HuH-7 (cell line): Measurements from ENCODE around the gene PIK3C2B.

Source experiments
- DNase-seq: peaks from one replicate; pipeline ENCODE4 v3.0.0; 2011; ENCODE audit warnings: low spot score

PIK3C2B gene

DNA sequence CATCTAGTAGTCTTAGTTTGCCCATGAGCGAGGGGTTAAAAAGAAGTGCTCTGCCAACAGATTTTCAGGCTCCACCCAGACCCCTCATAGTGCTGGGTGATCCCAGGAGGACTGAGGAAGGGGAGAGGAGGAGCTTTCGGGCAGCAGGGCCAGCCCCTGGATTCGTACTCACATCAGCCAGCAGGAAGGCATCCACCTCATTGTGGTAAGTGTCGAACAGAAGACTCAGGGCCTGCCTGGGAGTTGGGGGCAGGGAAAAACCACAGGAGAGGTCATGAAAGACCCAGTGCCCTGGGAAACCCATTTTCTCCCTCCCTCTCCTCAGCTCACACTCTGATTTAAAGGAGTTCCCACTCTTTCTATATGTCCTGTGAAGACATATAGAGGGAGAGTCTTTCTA is 34.9 kb downstream of the PIK3C2B start:
- no peak for DNase-seq

DNA sequence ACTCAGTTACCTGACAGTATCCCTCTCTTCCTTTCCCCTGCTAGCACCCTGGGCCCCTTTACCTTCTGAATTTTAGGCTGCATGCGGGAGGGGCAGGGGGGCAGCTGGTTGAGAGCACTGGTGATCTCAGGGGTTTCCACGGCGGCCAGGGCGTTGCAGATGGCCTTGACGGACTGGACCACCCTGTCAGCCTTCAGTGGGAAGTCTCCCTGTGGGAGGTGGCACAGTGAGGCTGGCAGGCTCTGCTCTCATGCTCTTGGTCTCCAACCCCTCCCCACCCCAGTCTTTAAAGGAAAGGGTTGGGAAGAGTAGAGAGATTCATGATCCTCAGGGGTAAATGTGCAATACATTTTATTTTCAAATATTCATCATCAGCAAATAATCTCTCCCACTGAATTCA is 36.9 kb downstream of the PIK3C2B start:
- DNase-seq = no peak

DNA sequence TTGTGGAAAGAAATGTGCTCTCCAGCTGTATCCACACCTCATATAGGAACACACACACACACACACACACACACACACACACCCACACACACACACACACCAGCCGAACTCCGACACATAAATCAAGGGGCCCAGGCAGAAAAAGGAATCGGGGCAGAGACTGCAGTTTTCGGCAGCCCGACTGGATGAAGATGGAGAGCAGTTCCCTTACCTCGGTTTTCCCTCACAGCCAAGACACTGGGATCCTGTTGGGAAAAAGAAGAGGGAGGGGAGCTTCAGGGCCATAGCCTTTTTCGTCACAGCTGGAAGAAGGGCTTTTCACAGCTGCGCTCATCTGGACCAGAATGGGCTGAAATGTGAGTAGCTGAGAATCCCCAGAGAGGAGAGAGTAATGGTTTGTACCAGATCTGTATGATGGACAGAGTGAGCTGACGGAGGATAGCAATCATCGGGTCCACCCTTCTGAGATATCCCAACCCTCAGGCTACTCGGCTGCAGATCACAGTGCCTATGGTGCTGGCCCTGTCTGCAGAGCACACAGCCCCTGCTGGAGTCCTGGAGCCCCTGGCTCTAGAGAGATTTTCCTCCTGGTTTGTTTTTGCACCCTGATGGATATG is 37.7 kb downstream of the PIK3C2B start:
- no peak for DNase-seq

DNA sequence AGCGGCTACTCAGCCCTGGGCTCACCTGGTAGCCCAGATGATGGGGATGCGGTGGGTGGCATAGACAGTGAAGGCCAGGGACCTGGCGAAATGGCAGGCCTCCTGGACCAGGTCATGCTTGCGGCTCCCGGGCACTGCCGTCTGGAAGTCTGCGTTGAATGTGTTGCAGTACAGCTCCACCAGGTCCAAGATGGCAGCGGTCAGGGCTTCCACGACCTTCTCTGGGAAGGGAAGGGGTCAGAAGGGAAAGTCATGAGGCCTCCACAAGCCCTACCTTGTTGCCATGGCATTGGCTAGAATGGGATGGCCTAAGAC is 38.8 kb downstream of the PIK3C2B start:
- no peak for DNase-seq

DNA sequence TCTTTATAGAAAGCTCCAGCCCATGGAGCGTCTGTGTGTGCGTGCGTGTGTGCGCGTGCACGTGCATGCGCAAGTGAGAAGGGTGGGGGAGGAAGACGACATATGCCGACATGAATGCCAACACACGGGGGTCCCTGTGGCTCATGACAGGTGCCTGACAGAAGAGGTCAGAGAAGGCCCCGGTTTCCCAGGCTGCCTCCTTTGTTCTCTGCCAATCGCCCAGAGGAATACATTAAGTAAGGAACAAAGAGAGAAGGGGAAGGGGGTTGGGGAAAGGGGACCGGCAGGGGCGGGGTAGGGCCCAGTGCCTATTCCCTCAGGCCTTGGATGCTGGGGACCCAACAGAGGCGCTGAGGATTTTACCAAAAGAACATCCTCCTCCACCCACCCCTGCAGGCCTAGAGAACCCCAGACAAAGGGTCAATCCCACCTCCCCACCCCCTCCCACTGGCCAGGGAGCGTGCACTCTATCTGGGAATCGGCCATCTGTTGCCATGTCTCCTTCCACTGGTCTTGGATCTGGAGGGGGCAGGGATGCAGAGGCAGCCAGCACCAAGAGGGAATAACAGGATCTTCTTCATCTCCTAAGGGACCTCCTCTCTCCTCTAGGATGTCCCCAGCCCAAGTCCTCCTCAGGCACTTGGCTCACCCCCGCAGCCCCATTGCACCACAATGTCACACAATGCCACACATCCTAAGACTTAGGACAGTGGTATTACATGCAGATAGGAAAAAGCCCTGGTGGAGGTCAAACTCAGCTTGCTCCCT is 39.4 kb downstream of the PIK3C2B start:
- no peak for DNase-seq

DNA sequence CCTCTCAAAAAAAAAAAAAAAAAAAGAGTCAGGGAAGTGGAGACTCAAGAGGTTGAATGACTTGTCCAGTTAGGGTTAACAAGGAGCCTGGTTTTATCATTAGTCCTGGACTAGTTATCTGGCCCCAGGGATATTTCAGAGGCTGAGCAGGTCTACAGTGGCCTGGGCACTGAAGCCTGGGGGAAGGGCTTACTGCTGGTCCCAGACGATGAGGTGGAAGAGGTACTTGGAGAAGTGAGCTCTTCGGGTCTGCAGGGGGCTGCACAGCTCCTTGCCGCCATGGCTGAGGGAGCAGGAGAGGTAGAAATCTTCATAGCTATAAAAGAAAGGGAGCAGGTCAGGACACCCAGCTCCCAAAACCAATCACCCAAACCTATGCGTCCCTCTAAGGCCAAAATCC is 40.1 kb downstream of the PIK3C2B start:
- no peak for DNase-seq

DNA sequence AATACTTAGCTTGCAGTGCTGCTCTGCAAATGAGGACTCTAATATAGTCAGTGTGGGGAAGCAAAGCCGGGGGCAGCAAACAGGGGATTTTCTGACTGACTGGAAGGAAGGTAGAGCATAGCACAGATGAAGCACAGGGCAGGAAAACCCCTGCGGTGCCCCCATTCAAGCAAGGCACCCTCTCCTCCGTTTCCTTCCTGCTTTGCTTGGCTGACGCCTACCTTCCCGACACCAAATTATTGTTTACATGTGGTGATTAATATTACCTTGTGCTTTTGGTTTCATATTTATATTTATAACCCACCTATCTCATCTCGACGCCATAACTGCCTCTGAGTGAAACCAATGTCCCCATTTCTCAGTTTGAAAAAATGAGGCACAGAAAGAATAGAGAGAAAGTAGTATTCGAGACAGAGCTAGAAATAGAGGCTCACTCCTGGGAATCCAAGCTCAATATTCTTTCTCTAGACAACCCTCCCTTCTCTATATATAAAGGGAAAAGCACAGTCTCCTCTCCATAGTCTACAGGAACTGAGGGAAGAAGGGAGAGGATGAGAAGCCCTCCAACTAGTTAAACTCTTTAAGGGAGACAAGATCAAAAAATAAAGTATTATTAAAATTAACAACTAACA is 41.3 kb downstream of the PIK3C2B start:
- DNase-seq = no peak

DNA sequence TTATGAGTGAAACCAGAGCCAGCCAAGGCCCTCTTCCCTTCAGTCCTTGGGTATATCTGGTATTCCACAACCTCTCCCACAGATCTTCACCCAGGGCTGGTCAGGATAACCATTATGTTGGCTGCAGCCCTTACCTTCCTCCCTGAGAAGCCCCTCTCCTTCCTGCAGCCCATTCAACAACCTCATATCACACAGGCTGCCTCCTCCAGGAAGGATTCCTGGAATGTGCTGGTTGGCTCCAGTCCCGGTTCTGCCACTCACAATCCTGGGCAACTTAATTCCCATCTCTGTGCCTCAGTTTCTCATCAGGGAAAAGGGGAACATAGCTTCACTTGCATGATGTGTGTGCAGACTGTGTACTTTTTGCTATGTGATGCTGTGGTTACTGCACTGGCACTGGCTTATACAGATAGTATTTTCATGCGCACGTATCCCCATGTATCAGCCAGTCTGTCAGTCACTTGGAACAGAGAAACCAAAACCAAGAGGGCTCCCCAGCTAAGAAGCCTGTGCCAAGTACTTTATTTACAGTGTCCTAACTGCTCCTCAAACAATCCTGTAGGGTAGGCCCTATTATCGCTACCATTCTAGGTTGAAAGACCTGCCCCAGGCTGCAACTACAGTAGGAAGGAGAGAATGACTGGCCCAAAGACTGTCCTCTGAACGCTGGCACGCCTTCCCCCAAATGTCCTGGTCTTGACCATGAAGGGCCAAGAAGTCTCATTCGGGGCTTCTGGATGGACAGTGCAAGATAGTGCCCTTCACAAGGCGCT is 43.1 kb downstream of the PIK3C2B start:
- DNase-seq = no peak

DNA sequence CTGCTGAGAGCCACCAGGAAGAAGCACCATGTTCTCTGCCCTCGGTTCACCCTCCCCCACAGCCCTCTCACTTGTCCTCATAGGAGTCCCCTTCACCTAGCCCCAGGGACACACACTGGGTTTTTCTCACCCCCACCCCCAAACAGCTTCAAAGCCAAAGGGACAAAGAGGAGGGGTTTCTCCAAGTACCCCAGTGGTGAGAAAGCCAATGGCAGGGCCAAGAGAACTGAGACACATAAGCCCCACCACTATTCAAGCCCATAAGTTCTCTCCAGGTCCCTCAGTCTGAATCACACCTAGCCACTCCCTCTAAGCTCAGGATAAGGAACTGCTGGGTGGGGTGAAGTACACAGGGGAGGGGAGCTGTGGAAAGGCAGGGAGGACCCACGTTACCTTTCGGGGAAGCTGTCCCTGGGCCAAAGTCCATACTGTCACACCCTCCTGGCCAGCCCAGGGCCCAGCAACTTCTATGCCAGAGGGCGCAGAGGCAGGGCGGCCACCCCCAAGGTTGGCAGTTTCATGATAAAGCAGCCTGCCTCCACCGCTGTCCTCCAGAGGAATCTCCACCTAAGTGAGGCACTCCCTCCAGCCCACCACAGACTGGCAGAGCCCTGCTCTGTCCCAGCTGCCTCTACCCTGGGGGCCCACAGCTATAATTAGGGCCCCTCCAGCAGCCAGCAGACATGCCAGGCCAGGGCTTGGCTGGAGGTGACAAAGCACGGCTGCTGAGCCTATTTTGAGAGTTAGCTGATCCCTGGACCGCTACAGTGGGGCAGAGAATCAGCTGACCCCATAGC is 43.9 kb downstream of the PIK3C2B start:
- peak; percentile 34 for DNase-seq

DNA sequence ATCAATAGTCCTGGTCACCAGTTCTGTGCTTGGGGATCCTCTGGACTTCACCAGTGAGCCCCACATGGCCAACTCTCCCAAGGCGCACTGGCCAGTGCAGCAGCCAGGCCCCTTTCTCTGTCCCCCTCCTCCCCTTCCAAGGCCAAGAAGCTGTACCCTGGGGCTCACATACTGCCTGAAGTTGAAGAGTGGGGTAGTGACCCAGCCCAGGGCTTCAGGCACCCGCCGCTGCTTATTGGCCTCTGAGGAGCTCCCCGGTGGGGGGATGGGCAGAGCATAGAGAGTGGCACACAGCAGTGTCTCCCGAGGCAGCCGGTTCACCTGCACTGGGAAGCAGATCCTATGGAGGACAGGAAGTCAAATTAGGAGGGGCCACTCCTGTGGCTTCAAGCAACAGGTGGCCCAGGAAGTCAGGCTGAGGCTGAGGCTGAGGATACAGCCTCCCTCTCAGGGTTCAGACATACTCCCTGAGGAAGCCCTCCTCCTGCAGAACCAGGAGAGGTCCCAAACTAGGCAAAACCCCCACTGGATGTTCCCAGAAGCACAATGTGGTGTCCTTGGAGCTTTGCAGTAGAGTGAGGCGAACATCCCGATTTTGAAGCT is 44.8 kb downstream of the PIK3C2B start:
- no peak for DNase-seq

DNA sequence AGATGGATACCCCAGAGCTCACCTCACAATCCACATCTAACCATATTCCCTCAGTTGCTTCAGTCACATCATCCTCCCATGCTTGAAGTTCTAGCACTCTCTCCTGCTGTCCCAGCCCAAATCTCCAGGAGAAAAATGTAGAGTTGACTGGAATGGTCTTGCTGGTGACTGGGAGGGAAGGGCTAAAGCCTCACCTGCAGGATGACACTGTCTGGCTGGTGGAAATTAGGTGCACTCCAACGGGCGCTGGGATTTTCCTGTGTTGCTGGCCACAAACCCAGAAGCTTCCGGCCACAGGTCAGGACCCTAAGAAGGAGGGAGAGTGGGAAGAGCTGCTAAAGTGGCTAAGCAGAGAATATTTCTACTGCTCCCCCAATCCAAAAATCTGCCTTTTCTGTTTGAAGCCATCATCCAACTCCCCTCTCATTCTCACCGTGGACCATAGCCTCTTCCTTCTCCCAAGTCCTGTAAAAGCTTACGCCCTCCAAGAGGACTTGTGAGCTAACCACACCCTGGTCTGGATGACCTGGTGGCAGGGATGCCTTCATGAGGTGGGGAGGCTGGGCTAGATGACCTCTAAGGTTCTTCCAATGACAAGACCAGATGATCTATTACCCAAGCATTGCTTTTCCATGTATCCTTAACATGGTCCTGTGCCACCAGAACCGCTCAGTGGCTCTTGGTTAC is 45.5 kb downstream of the PIK3C2B start:
- DNase-seq = no peak

DNA sequence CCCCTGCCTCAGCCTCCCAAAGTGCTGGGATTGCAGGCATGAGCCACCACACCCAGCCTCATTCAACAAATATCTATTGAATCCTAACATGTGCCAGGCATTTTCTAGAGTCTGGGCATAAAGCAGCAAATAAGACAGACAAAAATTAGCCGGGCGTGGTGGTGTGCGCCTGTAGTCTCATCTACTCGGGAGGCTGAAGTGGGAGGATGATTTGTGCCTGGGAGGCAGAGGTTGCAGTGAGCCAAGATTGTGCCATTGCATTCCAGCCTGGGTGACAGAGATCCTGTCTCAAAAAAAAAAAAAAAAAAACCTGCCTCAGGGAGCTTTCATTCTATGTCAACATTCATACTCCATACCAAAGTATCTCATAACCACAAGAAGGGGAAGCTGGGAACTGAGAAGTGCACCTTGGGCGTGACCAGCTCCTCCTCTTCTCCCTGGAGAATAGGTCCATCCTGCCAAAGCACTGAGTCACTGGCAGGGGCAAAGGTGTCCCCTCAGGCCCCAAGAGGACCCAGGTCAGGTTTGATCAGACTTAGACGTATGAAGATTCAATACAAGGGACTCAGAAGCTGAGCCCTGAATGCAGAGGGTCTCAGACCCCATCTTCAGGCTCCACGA is 46.2 kb downstream of the PIK3C2B start:
- DNase-seq = no peak

DNA sequence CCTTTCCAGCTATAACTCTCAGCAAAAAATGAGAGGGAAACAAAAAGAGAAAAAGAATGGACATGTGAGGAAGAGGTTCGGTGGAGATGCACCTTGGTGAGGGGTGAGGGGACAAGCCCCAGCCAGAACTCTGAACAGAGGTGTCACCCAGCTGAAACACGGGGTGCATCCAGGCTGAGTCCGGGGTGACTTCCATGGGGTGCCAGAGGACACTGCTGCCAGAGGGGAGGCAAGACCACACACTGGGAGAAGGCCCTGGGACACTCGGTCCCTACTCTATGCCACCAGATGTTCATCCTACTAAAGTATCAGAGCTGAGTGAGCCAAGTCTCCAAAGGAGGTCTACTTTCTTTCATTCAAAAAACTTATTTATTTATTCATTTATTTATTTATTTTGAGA is 46.9 kb downstream of the PIK3C2B start:
- DNase-seq = no peak

DNA sequence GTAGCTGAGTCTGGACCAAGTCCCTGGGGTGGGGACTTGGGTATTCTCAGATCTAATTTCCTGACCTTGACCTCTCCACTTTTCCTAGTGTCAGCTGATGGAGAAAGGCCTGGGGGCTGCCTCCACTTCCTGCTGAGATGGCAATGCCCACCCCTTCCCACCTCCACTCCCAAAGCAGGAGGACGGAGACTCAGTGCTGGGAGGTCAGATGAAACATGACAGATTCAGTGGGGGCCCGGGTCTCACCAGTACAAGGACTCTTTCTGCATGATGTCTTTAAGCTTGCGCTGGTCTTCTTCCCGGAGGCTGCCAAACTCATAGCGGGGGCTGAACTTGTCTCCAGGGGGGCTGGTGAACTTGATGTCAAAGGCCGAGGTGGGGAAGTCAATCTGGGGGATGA is 47.4 kb downstream of the PIK3C2B start:
- DNase-seq = no peak

DNA sequence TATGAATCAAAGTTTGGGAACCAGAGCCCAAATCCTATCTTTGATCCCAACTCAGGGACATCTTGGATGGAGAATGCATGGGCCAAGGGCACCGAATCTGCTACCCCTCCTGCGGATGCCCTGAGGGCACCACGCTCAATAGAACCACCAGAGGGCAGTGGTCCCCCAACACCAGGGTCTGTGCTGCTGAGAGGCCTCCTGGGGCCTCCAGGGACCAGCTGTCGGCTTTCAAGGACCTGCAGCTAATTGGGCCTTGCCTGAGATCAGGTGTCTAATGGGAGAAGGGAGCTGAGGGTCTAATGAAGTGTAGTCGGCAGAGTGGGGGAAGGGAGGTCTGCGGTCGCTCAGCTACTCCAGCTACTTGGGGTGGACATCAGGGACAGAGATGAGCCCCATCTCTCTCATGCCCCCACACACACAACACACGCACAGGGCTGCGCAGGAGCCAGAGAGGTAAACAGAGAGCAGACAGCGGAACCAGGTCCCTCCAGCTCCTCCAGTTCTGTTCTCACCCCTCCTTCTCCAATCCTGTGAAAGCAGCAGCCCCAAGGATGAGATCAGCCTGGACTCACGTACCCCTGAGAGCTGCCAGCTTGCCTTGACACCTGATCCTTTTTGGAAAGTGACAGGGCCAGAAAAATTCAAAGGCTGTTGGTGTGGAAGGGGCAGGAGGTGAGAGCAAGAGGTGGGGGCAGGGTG is 48.0 kb downstream of the PIK3C2B start:
- DNase-seq = peak; percentile 54

DNA sequence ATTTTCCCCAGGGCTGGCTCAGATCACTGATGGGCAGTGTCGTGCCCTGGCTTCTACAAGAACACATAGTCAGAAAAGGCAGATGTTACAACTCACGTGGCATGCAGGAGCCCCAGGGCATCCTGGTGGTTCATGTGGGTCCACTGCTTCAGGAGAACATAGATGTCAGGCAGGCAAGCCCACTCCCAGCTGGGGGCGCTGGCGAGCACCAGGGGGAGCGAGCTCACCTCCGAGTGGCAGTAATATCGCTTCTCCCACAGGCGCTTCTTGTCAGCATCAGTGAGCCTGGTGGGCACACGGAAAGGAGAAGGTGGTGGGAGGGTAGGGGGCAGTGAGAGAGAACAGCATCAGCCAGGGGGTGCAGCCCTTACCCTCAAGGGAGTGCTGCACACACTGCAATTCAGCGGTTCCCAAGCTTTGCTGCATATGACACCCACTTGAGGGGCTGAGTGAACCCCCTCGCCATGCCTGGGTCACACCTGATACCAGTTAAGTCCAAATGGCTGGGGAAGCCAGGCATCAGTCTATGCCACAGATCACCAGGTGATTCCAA is 48.7 kb downstream of the PIK3C2B start:
- peak; percentile 69 for DNase-seq
